GM18907 (cell line): Measurements from ENCODE around the gene EBI3.
"Not testable (repeated sequence)": the region's sequence is repeated elsewhere in the genome, so short reads cannot be mapped to it uniquely, and the experiment has no call there.

ENCODE experiments used
- ATAC-seq: cut with Tn5 transposase; IDR thresholded peaks from one replicate; pipeline ENCODE4 v1.9.1; 2021; ENCODE audit warnings: mild to moderate bottlenecking, moderate library complexity; ENCODE audit not compliant: unreplicated experiment

The EBI3 gene

DNA sequence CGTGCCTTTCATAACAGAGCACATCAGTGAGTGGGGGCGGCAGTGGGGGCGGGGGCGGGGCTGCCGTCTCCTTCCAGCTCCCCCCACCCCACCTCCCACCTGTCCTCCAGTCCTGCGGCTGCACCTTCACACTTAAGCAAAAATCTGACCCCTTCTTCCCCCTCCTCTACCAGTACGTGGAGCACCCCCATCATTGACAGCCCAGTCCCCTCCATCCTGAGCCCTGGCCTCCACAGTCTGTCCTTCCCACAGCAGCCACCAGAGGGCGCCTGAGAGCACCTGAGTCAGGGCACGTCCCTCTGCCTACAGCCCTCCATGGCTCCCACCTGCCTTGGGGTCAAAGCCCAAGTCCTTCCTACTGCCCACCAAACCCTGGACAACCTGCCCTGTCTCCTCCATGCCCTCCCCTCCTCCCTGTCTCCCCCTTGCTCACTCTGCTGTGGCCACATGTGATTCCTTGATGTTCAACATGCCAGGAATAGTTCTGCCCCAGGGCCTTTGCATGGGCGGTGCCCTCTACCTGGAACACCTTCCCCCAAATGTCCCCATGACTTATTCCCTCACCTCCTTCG is 4.0 kb downstream of the EBI3 start:
- no peak for ATAC-seq

DNA sequence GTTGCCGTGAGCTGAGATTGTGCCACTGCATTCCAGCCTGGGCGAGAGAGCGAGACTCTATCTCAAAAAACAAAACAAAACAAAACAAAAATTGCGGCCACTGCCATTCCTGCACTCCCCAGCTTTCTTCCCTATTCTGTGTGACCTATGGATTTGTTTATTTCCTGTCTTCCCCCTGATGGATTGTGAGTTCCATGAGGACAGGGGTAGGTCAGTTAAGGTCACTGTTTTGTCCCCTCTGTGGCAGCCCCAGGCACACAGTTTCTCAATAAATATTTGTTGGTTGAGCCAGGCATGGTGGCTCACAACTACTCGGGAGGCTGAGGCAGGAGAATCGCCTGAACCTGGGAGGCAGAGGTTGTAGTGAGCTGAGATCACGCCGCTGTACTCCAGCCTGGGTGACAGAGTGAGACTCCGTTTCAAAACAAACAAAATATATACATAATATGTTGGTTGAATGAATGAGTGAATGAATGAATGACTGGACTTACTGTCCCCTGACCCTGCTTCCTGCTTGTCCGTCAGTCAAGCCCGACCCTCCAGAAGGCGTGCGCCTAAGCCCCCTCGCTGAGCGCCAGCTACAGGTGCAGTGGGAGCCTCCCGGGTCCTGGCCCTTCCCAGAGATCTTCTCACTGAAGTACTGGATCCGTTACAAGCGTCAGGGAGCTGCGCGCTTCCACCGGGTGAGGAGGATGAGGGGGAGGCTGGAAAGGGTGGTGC is 5.0 kb downstream of the EBI3 start:
- ATAC-seq, result no peak

- ATAC-seq, result no peak
Measured at GRCh38 chr19:4234862-4235201, 5.5 kb downstream of the EBI3 start.

DNA sequence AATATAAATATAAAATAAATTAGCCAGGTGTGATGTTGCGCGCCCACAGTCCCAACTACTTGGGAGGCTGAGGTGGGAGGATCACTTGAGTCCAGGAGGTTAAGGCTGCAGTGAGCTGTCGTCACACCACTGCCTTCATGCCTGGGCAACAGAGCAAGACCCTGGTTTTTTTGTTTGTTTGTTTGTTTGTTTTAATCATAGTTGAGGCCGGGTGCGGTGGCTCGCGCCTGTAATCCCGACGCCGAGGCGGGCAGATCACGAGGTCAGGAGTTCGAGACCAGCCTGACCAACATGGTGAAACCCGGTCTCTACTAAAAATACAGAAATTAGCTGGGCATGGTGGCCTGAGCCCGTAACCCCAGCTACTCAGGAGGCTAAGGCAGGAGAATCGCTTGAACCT is 8.2 kb downstream of the EBI3 start:
- not testable (repeated sequence) for ATAC-seq

GRCh38 chr19:4238831-4239230 is 9.5 kb downstream of the EBI3 start:
- no peak for ATAC-seq

DNA sequence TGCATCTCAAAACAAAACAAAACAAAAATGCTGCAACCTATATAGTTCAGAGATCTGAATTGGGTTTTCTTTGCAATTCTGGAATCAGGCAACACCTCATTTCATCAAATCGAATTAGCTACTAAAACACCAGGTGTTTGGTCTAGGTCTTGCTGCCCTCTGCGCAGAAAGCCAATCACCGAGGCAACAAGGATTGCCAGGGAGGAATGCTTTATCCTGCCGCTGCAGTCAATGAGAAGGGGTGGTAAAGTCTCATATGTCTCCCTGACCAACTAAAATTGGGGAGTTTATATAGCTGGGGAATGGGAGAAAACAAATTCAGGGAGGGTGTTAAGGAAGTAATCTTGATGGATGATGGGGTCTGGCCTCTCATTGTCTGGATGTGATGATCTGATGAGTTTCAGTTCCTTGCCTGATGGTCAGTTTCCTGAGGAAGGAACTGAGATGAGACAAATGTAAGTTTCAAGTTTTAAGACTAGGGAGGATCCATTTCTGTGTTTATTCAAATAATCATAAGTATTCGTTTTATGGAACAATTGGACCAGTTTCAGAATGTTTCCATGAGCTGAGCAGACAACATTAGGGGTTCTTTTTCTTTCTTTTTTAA is 12.6 kb downstream of the EBI3 start:
- ATAC-seq, result no peak

GRCh38 chr19:4245938-4246337 is 16.6 kb downstream of the EBI3 start:
- not testable (repeated sequence) for ATAC-seq

GRCh38 chr19:4246767-4247593 is 17.7 kb downstream of the EBI3 start, which contains the start of gene YJU2:
YJU2 (plus strand) TSS chr19:4247080; CDS start chr19:4247147, 67 bp downstream.
- peak; percentile 88 for ATAC-seq

GRCh38 chr19:4256563-4256962 is 27.2 kb downstream of the EBI3 start:
- ATAC-seq, result no peak

- ATAC-seq, result no peak
Measured at GRCh38 chr19:4257025-4257424, 27.7 kb downstream of the EBI3 start.

- no peak for ATAC-seq
Measured at GRCh38 chr19:4258181-4258580, 28.9 kb downstream of the EBI3 start.

DNA sequence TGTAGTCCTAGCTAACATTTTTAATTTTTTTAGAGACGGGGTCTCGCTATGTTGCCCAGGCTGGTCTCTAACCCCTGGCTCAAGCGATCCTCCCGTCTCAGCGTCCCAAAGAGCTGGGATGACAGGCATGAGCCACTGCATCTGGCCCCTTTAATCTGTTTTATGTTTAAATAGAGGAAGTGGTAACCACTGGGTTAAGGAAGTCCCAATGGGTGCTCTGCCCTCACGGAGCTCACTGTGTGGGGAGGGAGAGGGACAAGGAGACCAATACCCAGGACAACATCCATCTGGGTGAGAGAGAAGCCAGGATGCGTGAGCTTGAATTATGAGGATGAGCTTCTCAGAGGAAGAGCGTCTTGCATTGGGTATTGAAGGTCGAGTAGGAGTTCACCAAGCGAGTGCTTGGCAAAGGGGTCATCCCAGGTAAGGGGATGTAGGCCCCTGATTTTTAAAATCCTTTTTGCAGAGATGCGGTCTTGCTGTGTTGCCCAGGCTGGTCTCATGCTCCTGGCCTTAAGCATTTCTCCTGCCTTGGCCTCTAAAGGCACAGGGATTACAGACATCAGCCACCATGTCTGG is 31.4 kb downstream of the EBI3 start:
- ATAC-seq, result no peak

- ATAC-seq, result no peak
Measured at GRCh38 chr19:4264812-4265211, 35.5 kb downstream of the EBI3 start.

GRCh38 chr19:4266253-4267000 is 37.1 kb downstream of the EBI3 start:
- ATAC-seq, result no peak

- ATAC-seq, result no peak
Measured at GRCh38 chr19:4267101-4267900, 38.0 kb downstream of the EBI3 start.

DNA sequence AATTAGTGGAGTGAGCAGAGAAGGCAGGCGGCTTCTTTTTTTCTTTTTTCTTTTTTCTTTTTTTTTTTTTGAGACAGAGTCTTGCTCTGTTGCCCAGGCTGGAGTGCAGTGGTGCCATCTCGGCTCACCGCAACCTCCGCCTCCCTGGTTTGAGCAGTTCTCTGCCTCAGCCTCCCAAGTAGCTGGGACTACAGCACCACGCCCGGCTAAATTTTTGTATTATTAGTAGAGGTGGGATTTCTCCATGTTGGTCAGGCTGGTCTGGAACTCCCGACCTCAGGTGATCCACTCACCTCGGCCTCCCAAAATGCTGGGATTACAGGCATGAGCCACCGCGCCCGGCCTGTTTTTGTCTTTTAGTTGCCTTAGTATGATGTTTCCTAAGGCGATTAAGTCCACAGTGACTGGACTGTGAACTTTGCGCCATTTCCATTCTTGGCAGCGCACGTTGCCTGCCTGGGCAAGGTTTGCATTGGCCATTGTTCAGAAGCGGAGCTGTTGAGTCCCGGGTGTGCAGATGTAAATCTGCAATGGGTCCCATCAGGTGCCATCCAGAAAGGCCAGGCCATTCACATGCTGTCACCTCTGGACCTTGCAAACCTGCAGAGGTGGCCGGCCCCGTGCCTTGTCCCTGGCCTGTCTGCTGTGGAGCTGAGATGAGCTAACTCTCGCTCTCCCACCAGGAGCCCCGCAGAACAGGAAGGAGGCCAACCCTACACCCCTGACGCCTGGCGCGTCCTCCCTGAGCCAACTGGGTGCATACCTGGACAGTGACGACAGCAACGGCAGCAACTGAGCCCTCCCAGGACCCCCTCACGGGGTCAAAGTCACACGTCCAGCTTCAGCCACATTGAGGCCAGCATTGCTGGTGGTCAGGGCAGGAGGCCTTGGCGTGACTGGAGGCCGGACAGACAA is 38.8 kb downstream of the EBI3 start:
- ATAC-seq, result no peak

GRCh38 chr19:4268816-4269430 is 39.6 kb downstream of the EBI3 start:
- ATAC-seq, result no peak

DNA sequence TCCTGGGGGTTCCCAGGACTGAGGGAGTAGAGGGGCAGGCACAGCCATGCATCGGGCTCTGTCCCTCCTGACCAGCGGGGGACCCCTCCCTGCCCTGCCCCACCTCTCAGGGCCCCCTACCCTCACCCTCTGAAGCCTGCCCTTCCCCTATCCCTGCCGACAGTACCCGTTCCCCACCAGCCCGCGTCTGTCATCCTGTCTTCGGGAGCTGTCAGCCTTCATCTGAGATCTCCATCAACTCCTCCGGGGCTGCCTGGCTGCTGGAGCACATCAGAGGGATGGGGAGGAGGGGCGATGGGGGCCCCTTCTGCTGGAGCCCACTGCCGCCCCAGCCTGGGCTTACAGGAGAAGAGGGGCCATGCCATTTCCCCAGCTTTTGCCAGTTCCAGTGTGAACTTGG is 43.6 kb downstream of the EBI3 start:
- ATAC-seq, result no peak
